ENCODE data around the gene SEH1L.

SEH1L gene

DNA sequence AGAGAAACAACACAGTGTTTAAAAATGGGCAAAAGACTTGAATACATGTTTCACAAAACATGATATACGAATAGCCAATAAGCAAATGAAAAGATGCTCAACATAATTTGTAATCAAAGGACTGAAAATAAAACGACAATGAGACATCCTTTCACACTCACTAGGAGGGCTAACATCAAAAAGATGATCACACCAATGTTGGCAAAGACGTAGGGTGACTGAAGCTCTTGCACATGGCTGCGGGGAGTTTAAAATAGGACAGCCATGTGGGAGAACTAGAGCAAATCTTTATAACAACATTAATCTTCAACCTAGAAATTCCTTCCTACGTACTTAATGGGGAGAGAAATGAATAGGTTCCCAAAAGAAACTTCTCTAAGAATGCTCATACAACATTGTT lies 19.2 kb upstream of the SEH1L start:
- in situ Hi-C loops (cut with HindIII; ENCODE audit: low sequenced_read_pairs) = no loop called here
- TF ChIP-seq, protein P1, sequence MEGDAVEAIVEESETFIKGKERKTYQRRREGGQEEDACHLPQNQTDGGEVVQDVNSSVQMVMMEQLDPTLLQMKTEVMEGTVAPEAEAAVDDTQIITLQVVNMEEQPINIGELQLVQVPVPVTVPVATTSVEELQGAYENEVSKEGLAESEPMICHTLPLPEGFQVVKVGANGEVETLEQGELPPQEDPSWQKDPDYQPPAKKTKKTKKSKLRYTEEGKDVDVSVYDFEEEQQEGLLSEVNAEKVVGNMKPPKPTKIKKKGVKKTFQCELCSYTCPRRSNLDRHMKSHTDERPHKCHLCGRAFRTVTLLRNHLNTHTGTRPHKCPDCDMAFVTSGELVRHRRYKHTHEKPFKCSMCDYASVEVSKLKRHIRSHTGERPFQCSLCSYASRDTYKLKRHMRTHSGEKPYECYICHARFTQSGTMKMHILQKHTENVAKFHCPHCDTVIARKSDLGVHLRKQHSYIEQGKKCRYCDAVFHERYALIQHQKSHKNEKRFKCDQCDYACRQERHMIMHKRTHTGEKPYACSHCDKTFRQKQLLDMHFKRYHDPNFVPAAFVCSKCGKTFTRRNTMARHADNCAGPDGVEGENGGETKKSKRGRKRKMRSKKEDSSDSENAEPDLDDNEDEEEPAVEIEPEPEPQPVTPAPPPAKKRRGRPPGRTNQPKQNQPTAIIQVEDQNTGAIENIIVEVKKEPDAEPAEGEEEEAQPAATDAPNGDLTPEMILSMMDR (IDR thresholded peaks at IDR 0.05; ENCODE audit: low read depth, low read length) = no peak
- H3K4me3 ChIP-seq (ENCODE audit: low read depth, low read length) = no peak overlapping the region
- no peak for DNase-seq (ENCODE audit: low read depth, low spot score)

DNA sequence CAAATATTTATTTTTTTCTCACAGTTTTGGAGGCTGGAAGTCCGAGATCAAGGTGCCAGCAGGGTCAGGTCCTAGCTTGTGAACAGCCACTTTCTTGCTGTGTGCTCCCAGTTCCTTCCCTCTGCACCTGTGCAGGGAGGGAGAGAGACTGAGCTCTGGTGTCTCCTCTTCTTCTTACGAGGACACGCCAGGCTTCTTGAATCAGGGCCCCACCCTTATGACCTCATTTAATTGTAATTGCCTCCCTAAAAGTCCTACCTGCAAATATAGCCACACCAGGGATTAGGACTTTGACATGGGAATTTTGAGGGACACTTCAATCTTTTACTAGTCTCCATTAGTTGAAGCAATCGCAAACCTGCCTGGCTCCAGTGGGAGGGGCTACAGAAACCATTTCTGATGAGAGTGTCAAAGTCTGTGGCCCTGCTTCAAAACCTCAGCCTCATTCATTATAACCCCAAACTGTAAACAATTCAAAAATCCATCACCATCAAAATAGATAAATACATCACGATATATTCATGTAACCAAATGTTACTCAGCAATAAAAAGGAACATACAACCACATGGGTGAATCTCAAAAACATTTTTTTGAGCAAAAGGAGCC lies 18.2 kb upstream of the SEH1L start:
- in situ Hi-C loops (cut with HindIII; ENCODE audit: low sequenced_read_pairs) = no loop called here
- no peak overlapping the region for H3K4me3 ChIP-seq (ENCODE audit: low read depth, low read length)
- DNase-seq (ENCODE audit: low read depth, low spot score) = no peak
- TF ChIP-seq, protein P1 (IDR thresholded peaks at IDR 0.05; ENCODE audit: low read depth, low read length) = no peak

GRCh38 chr18:12930376-12930775 lies 17.4 kb upstream of the SEH1L start:
- TF ChIP-seq, protein P1 (IDR thresholded peaks at IDR 0.05; ENCODE audit: low read depth, low read length) = no peak
- DNase-seq (ENCODE audit: low read depth, low spot score) = no peak
- H3K4me3 ChIP-seq (ENCODE audit: low read depth, low read length) = no peak overlapping the region
- in situ Hi-C loops (cut with HindIII; ENCODE audit: low sequenced_read_pairs) = no loop called here

DNA sequence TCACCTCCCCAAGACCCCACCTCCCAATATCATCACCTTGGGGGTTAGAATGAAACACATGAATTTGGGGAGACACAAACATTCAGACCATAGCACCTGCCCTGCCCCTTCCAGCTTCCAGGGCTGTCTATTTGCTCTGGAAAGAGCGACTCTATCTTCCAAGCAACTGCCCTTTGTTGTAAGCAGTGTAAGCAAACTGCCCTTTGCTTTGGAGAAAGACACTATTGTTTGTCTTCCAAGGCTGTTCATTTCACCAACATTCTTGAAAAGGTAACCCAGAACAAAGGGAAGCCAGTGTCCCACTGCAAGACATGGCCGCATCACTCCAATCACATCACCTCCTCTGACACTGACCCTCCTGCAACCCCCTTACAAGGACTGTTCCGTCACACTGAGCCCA lies 16.9 kb upstream of the SEH1L start:
- no peak overlapping the region for H3K4me3 ChIP-seq (ENCODE audit: low read depth, low read length)
- in situ Hi-C loops (cut with HindIII; ENCODE audit: low sequenced_read_pairs) = no loop called here
- DNase-seq (ENCODE audit: low read depth, low spot score) = no peak
- TF ChIP-seq, protein P1 (IDR thresholded peaks at IDR 0.05; ENCODE audit: low read depth, low read length) = no peak

DNA sequence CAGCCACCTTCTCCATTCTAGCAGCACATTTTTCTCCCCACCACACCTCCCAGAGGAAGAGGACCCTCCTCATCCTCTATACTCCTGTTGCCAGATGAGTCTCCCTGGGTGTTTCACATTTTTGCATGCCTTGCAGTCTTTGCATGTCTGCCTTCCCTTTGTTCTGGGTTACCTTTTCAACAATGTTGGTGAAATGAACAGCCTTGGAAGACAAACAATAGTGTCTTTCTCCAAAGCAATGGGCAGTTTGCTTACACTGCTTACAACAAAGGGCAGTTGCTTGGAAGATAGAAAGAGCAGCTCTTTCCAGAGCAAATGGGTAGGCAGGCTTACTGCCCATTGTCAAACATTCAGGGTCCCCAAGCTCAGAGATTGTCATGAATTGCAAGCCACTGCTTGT lies 14.5 kb upstream of the SEH1L start:
- in situ Hi-C loops (cut with HindIII; ENCODE audit: low sequenced_read_pairs) = no loop called here
- TF ChIP-seq, protein P1 (IDR thresholded peaks at IDR 0.05; ENCODE audit: low read depth, low read length) = no peak
- H3K4me3 ChIP-seq (ENCODE audit: low read depth, low read length) = no peak overlapping the region
- DNase-seq (ENCODE audit: low read depth, low spot score) = no peak

- in situ Hi-C loops (cut with HindIII; ENCODE audit: low sequenced_read_pairs) = no loop called here
- peak; percentile 82 for DNase-seq (ENCODE audit: low read depth, low spot score)
- H3K4me3 ChIP-seq (ENCODE audit: low read depth, low read length) = no peak overlapping the region
- TF ChIP-seq, protein P1 (IDR thresholded peaks at IDR 0.05; ENCODE audit: low read depth, low read length) = peak; percentile 96
These were observed 13.2 kb upstream of the SEH1L start for GRCh38 chr18:12934454-12935071.

All from astrocyte of the spinal cord (primary cell).